H1 (cell line): ENCODE measurements around the gene ZHX3. TPM values are rescaled to one million over a fixed set of nuclear protein-coding genes. Genes with fewer than 3 reads are reported as not detected.

Experiments used
- CTCF ChIA-PET: fragments of 300-600 bp; sonication (Branson Sonifier 250); formaldehyde crosslinking; loops from one replicate; lab custom pipeline; 2021; ENCODE audit not compliant: partially characterized antibody; lab: Charles Lee
- POLR2A ChIA-PET: fragments of 300-600 bp; sonication (Branson Sonifier 250); formaldehyde crosslinking; loops from one replicate; lab custom pipeline; 2021; ENCODE audit warnings: inconsistent platforms; ENCODE audit not compliant: partially characterized antibody; lab: Charles Lee
- DNase-seq, 2 experiments: peaks; one replicate each; pipeline versions ENCODE4 v3.0.0 to v3.0.0-alpha.2; 2010 to 2022; ENCODE audit warnings: low spot score in 2 of 2, low read depth in 1 of 2, mixed read lengths in 1 of 2
- FAIRE-seq: peaks from 2 replicates; lab custom pipeline; 2011; peaks lifted over from hg19 to GRCh38; lab: Jason Lieb, UNC
- H2AFZ ChIP-seq: 2 replicates; pipeline ENCODE4 v1.8.1; 2012; ENCODE audit warnings: low read length, inconsistent platforms
- H2AK5ac ChIP-seq: 2 replicates; pipeline ENCODE4 v1.6.1; 2013; ENCODE audit warnings: low read depth, low read length
- H2BK120ac ChIP-seq: replicated peaks from 2 replicates; pipeline ENCODE3; 2013; ENCODE audit warnings: low read depth, low read length, inconsistent platforms
- H2BK12ac ChIP-seq: 2 replicates; pipeline ENCODE4 v1.6.1; 2013; ENCODE audit warnings: low read depth, low read length
- H2BK15ac ChIP-seq: 2 replicates; pipeline ENCODE4 v1.6.1; 2013; ENCODE audit warnings: low read length
- H2BK20ac ChIP-seq: 2 replicates; pipeline ENCODE4 v1.6.1; 2013; ENCODE audit warnings: low read length
- H2BK5ac ChIP-seq: 2 replicates; pipeline ENCODE4 v1.6.1; 2013; ENCODE audit warnings: low read depth, low read length
- H3K14ac ChIP-seq: 2 replicates; pipeline ENCODE4 v1.6.1; 2013; ENCODE audit warnings: inconsistent platforms; ENCODE audit not compliant: insufficient read length
- H3K18ac ChIP-seq: 2 replicates; pipeline ENCODE4 v1.6.1; 2013; ENCODE audit warnings: low read length; ENCODE audit errors: extremely low read depth
- H3K23ac ChIP-seq: 2 replicates; pipeline ENCODE4 v1.6.1; 2013; ENCODE audit warnings: inconsistent platforms; ENCODE audit not compliant: insufficient read length
- H3K23me2 ChIP-seq: 2 replicates; pipeline ENCODE4 v1.6.1; 2013; ENCODE audit warnings: low read depth, low read length
- H3K27ac ChIP-seq: 2 replicates; pipeline ENCODE4 v1.6.1; 2011; ENCODE audit warnings: low read depth, low read length, inconsistent platforms
- H3K27me3 ChIP-seq, 4 experiments: replicated peaks in 1 of 4; 1 replicate in 1 of 4; 2 replicates in 3 of 4; pipeline versions ENCODE4 v1.6.1 to v1.8.1; 2011 to 2013; ENCODE audit warnings: low read length in 3 of 4, mild to moderate bottlenecking in 3 of 4, inconsistent platforms in 2 of 4, mixed read lengths in 2 of 4, moderate library complexity in 1 of 4; ENCODE audit not compliant: control insufficient read depth in 3 of 4, insufficient read depth in 3 of 4; ENCODE audit errors: extremely low read depth in 1 of 4
- H3K36me3 ChIP-seq, 4 experiments: 2 replicates each; pipeline versions ENCODE4 v1.6.1 to v1.8.1; 2011 to 2013; ENCODE audit warnings: mild to moderate bottlenecking in 4 of 4, low read length in 3 of 4, moderate library complexity in 2 of 4, control low read depth in 1 of 4, inconsistent platforms in 1 of 4; ENCODE audit not compliant: insufficient read depth in 4 of 4, control insufficient read depth in 2 of 4
- H3K4ac ChIP-seq: replicated peaks from 2 replicates; pipeline ENCODE3; 2013; ENCODE audit warnings: low read length, low read depth, mixed read lengths, inconsistent platforms; ENCODE audit not compliant: insufficient read length
- H3K4me1 ChIP-seq, 4 experiments: replicated peaks in 1 of 4; 1 replicate in 1 of 4; 2 replicates in 3 of 4; pipeline versions ENCODE4 v1.6.1 to v1.8.1; 2011 to 2013; ENCODE audit warnings: low read length in 3 of 4, inconsistent platforms in 2 of 4, mixed read lengths in 1 of 4; ENCODE audit not compliant: insufficient read depth in 4 of 4, control insufficient read depth in 3 of 4
- H3K4me2 ChIP-seq, 2 experiments: 2 replicates each; pipeline versions ENCODE4 v1.6.1 to v1.8.1; 2011 to 2013; ENCODE audit warnings: low read depth in 2 of 2, low read length in 2 of 2, control low read depth in 1 of 2, inconsistent platforms in 1 of 2, mild to moderate bottlenecking in 1 of 2; ENCODE audit not compliant: insufficient read depth in 1 of 2
- H3K4me3 ChIP-seq, 4 experiments: fragments of 200-600, 300-600 bp in 1 of 4; sonication (generic), shearing (Covaris generic), sonication (Bioruptor Twin) in 1 of 4; 2 replicates each; pipeline versions ENCODE4 v1.5.1 to v1.8.1; 2011 to 2016; ENCODE audit warnings: low read length in 4 of 4, low read depth in 3 of 4, control low read depth in 2 of 4, inconsistent platforms in 2 of 4, mild to moderate bottlenecking in 2 of 4, mixed read lengths in 1 of 4, moderate library complexity in 1 of 4; ENCODE audit not compliant: insufficient read depth in 2 of 4; ENCODE audit errors: extremely low read depth in 1 of 4
- H3K56ac ChIP-seq: replicated peaks from 2 replicates; pipeline ENCODE3; 2013; ENCODE audit warnings: low read depth, mild to moderate bottlenecking, mixed read lengths, low read length, inconsistent platforms; ENCODE audit not compliant: insufficient read length
- H3K79me1 ChIP-seq: 2 replicates; pipeline ENCODE4 v1.6.1; 2013; ENCODE audit warnings: low read depth, low read length, control low read depth
- H3K79me2 ChIP-seq, 2 experiments: 2 replicates each; pipeline versions ENCODE4 v1.6.1 to v1.8.1; 2012 to 2013; ENCODE audit warnings: low read length in 2 of 2, mild to moderate bottlenecking in 2 of 2, inconsistent platforms in 1 of 2; ENCODE audit not compliant: insufficient read depth in 2 of 2, control insufficient read depth in 1 of 2
- H3K9ac ChIP-seq, 4 experiments: replicated peaks in 1 of 4; 1 replicate in 1 of 4; 2 replicates in 3 of 4; pipeline versions ENCODE4 v1.6.1 to v1.8.1; 2011 to 2013; ENCODE audit warnings: low read depth in 3 of 4, low read length in 3 of 4, control low read depth in 2 of 4, mild to moderate bottlenecking in 2 of 4, moderate library complexity in 2 of 4, inconsistent platforms in 1 of 4; ENCODE audit errors: extremely low read depth in 1 of 4
- H3K9me3 ChIP-seq, 2 experiments: 2 replicates each; pipeline versions ENCODE4 v1.6.1 to v1.8.1; 2012 to 2013; ENCODE audit warnings: mild to moderate bottlenecking in 2 of 2, moderate library complexity in 2 of 2, control low read depth in 1 of 2, inconsistent platforms in 1 of 2, low read depth in 1 of 2, low read length in 1 of 2, mixed read lengths in 1 of 2; ENCODE audit not compliant: insufficient read depth in 2 of 2
- H4K20me1 ChIP-seq, 2 experiments: replicated peaks in 1 of 2; 2 replicates each; pipeline versions ENCODE3 to v1.8.1; 2011 to 2013; ENCODE audit warnings: inconsistent platforms in 2 of 2, low read length in 2 of 2, mild to moderate bottlenecking in 1 of 2; ENCODE audit not compliant: insufficient read depth in 2 of 2, control insufficient read depth in 1 of 2
- H4K5ac ChIP-seq: 2 replicates; pipeline ENCODE4 v1.6.1; 2013; ENCODE audit warnings: low read length, low read depth, mixed read lengths, inconsistent platforms; ENCODE audit not compliant: insufficient read length
- H4K8ac ChIP-seq: 2 replicates; pipeline ENCODE4 v1.8.0; 2013; ENCODE audit warnings: mild to moderate bottlenecking, moderate library complexity, low read length, inconsistent platforms; ENCODE audit not compliant: insufficient read depth; ENCODE audit errors: extremely low read depth
- H4K91ac ChIP-seq: replicated peaks from 2 replicates; pipeline ENCODE3; 2013; ENCODE audit warnings: low read length, mixed read lengths, inconsistent platforms; ENCODE audit not compliant: insufficient read length
- CBX8 ChIP-seq: fragments of 300-800, 300-1000 bp; sonication (generic); IDR thresholded peaks from 2 replicates; pipeline ENCODE4 v1.7.1; 2016; ENCODE audit warnings: low read depth, low read length, borderline replicate concordance
- CHD1 ChIP-seq: IDR thresholded peaks from 2 replicates; pipeline ENCODE4 v1.6.1; 2012; ENCODE audit warnings: low read depth, low read length, improper control_type of control experiment
- CREB1 ChIP-seq: IDR thresholded peaks from 2 replicates; pipeline ENCODE4 v1.6.1; 2012; ENCODE audit warnings: inconsistent platforms
- CTBP2 ChIP-seq: IDR thresholded peaks from 2 replicates; pipeline ENCODE4 v1.7.0; 2011; ENCODE audit warnings: borderline replicate concordance, mild to moderate bottlenecking, moderate library complexity, mixed read lengths, low read length; ENCODE audit not compliant: insufficient read depth, insufficient read length
- EP300 ChIP-seq, 2 experiments: IDR thresholded peaks; 1 replicate in 1 of 2; 2 replicates in 1 of 2; pipeline ENCODE4 v1.6.1; 2011 to 2012; ENCODE audit warnings: low read depth in 2 of 2, low read length in 2 of 2, mild to moderate bottlenecking in 2 of 2, borderline replicate concordance in 1 of 2, inconsistent platforms in 1 of 2, moderate library complexity in 1 of 2
- EZH2 ChIP-seq: fragments of 200-600 bp; sonication (generic); IDR thresholded peaks from 2 replicates; pipeline ENCODE4 v1.7.1; 2012; ENCODE audit warnings: low read depth, mild to moderate bottlenecking, moderate library complexity, low read length, inconsistent platforms; ENCODE audit not compliant: severe bottlenecking
- SRF ChIP-seq: IDR thresholded peaks from 2 replicates; pipeline ENCODE4 v1.6.1; 2011; ENCODE audit warnings: mild to moderate bottlenecking, low read depth, low read length, moderate library complexity
- TBP ChIP-seq: IDR thresholded peaks from 2 replicates; pipeline ENCODE4 v1.6.1; 2011; ENCODE audit warnings: low read depth, low read length, improper control_type of control experiment
- YY1 ChIP-seq: IDR thresholded peaks from 2 replicates; pipeline ENCODE4 v1.6.1; 2011; ENCODE audit warnings: low read depth, mild to moderate bottlenecking, low read length
- WGBS, 2 experiments: shearing (Covaris generic) in 1 of 2; methylation state at CpG; one replicate each; pipeline versions ENCODE4 v1.1.6 to v1.1.7; 2013 to 2015; ENCODE audit warnings: low lambda C conversion rate in 2 of 2, mixed read lengths in 2 of 2, inconsistent platforms in 1 of 2, low coverage in 1 of 2, missing lambda C conversion rate in 1 of 2; ENCODE audit not compliant: insufficient replicate concordance in 2 of 2, insufficient coverage in 1 of 2, insufficient read length in 1 of 2; ENCODE audit errors: extremely low coverage in 1 of 2, missing lambda C conversion rate in 1 of 2; 5-methylcytosine and 5-hydroxymethylcytosine counted together
- polyA plus RNA-seq, 7 experiments: library from polyadenylated mRNA; depleted of rRNA in 3 of 7; stranded (reverse) in 5 of 7; unstranded in 2 of 7; fragments of >200 nt in 5 of 7; fragments of 200-250 nt in 2 of 7; gene quantifications; 1 replicate in 5 of 7; 2 replicates in 1 of 7; 4 replicates in 1 of 7; pipeline versions ENCODE4 v1.2.1 to v1.2.3, GENCODE V29; 2011 to 2013; ENCODE audit warnings: missing spikeins in 2 of 7, mixed read lengths in 2 of 7
- total RNA-seq: library from RNA; stranded (reverse); fragmentation: NEBNext Ultra II Directional; extraction: Animal tissue kit (Norgen Biotek cat#: 25700); gene quantifications from 2 replicates; pipeline ENCODE4 v1.2.1, GENCODE V29; 2021

ZHX3 gene
- total and polyA plus RNA-seq, 2 of the 8 experiments (the other 6 are each of a cell fraction or from before 2014, with no cell fraction given) = 1.00 to 7.8 TPM

DNA sequence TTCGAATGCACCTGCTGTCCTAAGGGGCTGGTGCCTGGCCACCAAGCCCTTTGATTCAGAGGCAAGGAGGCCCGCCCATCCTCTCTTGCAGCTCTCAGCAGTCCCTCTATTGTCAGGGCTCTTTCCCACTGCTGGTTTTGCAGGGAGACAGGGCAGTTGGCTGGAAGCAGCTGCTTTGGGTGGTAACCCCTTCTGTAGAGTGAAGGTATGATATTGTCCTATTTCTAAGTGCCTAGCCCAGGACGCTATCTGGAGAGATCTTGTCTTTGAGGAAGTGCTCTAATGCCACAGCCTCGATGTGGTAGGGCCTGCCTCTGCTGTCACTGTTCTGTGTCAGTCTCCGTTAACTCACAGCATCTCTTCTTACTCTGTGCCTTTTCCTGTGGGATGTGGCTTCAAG, 174.6 kb downstream of the ZHX3 start:
- ChIA-PET CTCF (interaction anchor here (0.7 to 2.9 kb wide), 4 partner anchors 10 to 180 kb away, joined by 3 to 12 read pairs (median 4); no protein-coding TSS in a partner anchor), POLR2A (interaction anchor here (1.3 to 3.1 kb wide), 4 partner anchors 8 to 14 kb away, joined by 3 to 14 read pairs (median 11); no protein-coding TSS in a partner anchor)
- peaks cover 43 to 73% of the 10 kb centered on the region in 2 experiments for H4K20me1 ChIP-seq

More for the DNA sequence above, 174.6 kb downstream of the ZHX3 start:
- no peak overlapping the region for H3K18ac ChIP-seq
- H3K4me3 ChIP-seq = no peak overlapping the region
- 81% methylated on average over 5 of the region's 5 CpGs; no CpG with 5 or more reads in 1 of the 2 experiments for WGBS, 2 experiments
- no peaks in the 10 kb centered on the region for H3K27me3 ChIP-seq
- H3K27ac ChIP-seq = no peak overlapping the region
- H3K4me2 ChIP-seq = no peak overlapping the region
- DNase-seq = no peak
- H3K9me3 ChIP-seq = no peaks in the 10 kb centered on the region
- H3K9ac ChIP-seq = no peak overlapping the region
- H2BK5ac ChIP-seq = no peak overlapping the region
- H4K91ac ChIP-seq = no peak overlapping the region
- peaks cover 0 to 4% (median 0%) of the 10 kb centered on the region in 4 experiments; a peak in 1 of 8 replicates for H3K36me3 ChIP-seq
- no peak for FAIRE-seq
- no peak overlapping the region for H4K8ac ChIP-seq
- TF ChIP-seq CHD1 (no peak), SRF (no peak), TBP (no peak), EP300 (IDR thresholded peaks at IDR 0.05; ENCODE audit: borderline replicate concordance in 1 of 2, low read depth in 2 of 2, low read length in 2 of 2) (no peak), CBX8 (no peak), CTBP2 (no peak), EZH2 (no peak), YY1 (no peak), CREB1 (no peak)
- peaks cover 42% of the 10 kb centered on the region for H3K79me1 ChIP-seq
- no peak overlapping the region for H2BK12ac ChIP-seq
- no peak overlapping the region for H3K23ac ChIP-seq
- H3K14ac ChIP-seq = no peak overlapping the region
- no peak overlapping the region; the same call in 1 of the 2 replicates for H2AK5ac ChIP-seq
- H3K56ac ChIP-seq = no peak overlapping the region
- no peak overlapping the region for H2BK15ac ChIP-seq
- peaks cover 92 to 100% of the 10 kb centered on the region in 2 experiments for H3K79me2 ChIP-seq
- H3K23me2 ChIP-seq = peaks cover 6% of the 10 kb centered on the region; the same call in 1 of the 2 replicates
- H3K4ac ChIP-seq = no peak overlapping the region
- no peak overlapping the region for H4K5ac ChIP-seq
- H2AFZ ChIP-seq = no peak overlapping the region
- H2BK20ac ChIP-seq = no peak overlapping the region
- H2BK120ac ChIP-seq = no peak overlapping the region
- H3K4me1 ChIP-seq = peaks cover 14 to 41% (median 27%) of the 10 kb centered on the region in 4 experiments
